NCI-H82 (cell line): ENCODE measurements around the gene DNAH10.

ENCODE experiments used
- DNase-seq: peaks from one replicate; lab custom pipeline; 2025; lab: John Stamatoyannopoulos, UW

The DNAH10 gene

DNA sequence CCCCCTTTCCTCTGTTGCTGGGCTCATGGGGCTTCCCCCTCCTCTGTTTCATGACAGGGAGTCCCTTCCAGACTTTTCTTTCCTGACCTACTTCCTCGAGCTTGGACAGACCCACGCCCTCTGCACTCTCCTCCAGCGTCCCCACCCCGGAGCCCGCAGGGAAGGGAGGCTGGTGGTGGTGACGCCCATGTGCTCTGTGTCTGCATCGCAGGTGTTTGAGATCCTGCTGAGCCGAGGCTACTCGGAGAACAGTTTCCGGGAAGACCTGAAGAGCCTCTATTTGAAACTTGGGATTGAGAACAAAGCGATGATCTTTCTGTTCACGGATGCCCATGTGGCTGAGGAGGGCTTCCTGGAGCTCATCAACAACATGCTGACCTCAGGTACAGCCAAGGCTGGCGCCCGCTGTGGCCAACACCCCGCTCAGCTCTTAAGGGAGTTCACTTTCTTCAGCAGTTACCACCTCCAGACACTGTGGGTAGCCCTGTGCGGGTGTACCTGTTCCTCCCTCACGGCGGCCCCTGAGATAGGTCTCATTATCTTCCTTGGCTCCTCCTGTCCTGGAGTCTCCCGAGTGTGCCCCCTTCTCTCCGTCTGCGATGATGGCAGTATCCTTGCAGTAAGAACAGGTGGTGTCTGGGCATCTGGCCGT lies 125.0 kb downstream of the DNAH10 start:
- DNase-seq, result no peak

DNA sequence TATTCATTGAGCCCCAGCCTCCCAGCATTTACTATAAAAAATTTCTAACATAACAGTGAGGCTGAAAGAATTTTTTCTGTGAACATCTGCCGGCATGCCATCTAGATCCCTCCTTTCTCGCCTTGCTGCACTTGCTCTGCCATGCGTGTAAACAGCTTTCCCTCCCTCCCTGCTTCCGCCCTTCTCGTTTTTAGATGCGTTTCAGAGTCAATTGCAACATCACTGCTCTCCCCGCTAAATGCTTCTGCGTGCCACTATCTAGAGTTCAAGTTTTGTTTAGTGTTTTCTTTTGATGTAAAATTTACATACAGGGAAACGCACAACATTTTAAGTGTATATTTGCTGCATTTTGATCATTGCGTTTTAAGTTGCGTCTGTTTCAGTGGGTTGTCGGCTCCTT lies 126.9 kb downstream of the DNAH10 start:
- no peak for DNase-seq

DNA sequence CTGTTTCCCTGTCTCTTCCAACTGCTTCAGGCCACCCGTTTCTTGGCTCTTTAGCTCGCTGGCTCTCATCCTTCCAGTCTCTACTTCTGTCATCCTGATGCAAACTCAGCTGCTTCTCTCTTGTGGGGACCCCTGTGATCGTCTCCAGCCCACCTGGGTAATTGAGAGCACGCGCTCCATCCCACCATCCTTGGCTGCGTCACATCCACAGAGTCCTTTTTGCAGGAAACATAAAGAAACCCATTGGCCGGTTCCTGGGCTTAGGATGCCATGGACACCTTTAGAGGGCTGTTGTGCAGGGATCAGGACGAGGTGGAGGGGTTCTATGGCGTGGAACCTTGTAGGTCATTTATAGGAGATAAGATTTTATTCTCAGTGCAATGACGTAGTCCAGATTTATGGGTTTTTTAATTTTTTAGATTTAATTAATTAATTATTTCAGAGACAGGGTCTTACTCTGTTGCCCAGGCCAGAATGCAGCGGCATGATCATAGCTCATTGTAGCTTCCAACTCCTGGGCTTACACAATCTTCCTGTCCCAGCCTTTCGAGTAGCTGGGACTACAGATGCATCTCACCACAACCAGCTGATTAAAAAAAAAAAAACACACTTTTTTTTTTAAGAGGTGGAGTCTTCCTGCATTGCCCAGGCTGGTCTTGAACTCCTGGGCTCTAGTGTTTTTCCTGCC lies 127.9 kb downstream of the DNAH10 start:
- DNase-seq, result no peak

DNA sequence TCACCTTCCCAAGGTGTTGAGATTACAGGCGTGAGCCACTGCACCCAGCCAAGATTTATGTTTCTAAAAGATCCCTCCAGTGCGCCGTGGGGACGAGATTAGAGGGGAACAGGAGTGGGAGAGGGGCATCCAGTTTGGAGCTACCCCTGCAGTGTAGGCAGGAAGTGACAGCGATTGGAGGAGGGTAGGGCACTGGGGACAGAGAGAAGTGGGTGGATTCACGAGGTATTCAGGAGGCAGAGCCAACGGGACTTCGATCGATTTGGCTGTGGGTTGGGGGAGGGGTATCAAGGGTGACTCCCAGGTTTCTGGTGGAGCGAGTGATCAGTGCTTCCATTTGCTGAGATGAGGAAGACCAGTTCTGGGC lies 128.4 kb downstream of the DNAH10 start:
- DNase-seq, result no peak

DNA sequence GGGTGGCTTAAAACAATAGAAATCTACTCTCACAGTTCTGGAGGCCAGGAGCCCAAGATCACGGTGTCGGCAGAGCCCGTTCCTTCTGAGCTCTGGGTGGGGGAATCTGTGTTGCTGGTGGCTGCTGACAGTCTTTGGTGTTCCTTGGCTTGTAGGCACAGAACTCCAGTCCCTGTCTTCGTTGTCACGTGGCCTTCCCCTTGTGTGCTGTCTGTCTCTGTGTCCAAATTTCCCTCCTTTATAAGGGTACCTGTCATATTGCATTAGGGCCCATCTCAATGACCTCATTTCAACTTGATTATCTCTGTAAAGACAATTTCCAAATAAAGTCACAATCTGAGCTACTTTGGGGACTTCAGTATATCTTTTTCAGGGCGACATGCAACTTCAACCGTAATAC lies 128.9 kb downstream of the DNAH10 start:
- DNase-seq, result no peak

DNA sequence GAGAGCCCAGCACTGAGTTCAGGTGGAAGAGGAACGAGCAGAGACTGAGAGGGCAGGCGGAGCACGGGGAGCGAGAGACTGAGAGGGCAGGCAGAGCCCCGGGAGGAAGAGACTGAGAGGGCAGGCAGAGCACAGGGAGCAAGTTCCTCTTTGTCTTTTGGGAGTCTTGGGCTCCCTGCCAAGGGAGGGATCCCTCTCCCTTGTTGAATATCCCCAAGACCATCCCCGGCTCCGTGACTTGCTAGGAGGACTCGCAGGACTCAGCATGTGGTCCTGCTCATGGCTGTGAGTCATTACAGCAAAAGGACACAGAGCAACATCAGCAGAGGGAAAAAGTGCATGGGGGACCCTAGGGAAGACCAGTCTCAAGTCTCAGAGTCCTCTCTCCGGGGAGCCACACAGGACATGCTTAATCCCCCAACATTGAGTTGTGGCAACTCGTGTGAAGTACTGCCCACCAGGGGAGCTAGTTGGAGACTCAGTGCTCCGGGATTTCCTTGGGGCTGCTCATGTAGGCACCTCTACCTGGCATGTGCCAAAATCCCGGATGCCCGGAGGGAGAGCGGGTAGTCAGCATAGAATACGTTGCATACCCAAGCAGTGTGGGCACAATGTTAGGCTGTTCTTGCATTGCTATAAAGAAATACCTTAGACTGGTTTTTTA lies 129.5 kb downstream of the DNAH10 start:
- no peak for DNase-seq

DNA sequence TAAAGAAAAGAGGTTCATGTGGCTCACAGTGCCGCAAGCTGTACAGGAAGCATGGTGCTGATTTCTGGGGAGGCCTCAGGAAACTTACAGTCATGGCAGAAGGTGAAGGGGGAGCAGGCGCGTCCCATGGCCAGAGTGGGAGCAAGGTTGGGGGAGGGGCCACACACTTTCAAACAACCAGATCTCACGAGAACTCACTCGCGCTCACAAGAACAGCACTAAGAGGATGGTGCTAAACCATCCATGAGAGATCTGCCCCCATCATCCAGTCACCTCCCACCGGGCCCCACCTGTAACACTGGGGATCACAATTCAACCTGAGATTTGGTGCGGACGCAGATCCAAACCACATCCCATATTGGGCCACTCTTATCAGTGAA lies 130.1 kb downstream of the DNAH10 start:
- DNase-seq, result no peak

DNA sequence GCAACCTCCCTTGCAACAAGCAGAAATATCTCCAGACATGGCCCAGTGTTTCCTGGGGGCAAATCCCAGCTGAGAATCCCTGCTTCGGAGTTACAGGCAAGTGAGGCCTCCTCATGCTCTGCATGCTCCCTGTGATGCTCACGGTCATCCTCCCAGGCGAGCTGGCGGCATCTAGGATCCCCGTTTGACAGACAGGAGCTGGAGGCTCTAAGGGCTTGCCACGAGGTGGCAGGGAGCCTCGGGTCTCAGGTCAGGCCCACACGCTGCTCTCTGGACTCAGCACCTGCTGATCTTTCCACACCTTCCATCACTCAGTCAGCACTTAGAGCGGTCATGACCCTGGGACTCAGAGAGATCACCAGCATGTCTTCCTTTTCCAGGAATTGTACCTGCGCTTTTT lies 130.8 kb downstream of the DNAH10 start:
- DNase-seq, result no peak

DNA sequence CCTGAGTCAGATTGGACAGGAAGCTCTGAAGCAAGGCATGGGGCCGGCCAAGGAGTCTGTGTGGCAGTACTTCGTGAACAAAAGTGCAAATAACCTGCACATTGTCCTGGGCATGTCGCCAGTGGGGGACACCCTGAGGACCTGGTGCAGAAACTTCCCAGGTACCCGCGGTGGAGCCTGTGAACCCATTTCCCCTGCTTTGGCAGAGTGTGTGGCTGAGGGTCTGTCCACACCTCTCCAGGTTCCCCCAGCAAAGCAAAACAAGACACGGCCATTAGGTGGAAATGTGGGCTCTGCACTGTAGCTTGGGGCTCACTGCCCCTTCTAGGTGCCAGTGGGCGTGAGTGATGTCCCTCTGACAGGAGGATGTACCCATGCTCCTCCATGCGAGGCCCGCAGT lies 131.2 kb downstream of the DNAH10 start:
- DNase-seq, result no peak

DNA sequence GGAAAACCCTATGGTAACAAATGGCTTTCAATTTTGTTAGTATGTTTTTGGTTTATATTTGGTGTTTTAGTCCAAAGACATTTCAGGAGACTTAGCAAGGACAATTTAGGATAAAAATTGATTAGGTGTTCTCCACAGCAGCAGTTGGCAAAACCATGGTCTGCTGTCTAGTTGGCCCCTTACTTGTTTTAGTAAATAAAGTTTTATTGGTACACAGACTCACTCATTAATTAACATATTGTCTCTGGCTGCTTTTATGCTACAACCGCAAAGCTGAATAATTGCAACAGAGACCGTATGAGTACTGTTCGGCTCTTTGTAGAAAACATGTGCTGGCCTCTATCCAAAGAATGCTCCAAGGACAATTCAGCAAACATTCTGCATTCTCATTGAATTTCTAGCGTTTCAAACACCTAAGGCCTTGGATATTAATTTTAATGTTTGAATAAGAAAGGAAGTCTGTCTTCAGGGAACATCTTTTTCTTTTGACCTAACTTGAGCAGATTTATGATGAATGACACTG lies 132.8 kb downstream of the DNAH10 start:
- DNase-seq, result no peak

DNA sequence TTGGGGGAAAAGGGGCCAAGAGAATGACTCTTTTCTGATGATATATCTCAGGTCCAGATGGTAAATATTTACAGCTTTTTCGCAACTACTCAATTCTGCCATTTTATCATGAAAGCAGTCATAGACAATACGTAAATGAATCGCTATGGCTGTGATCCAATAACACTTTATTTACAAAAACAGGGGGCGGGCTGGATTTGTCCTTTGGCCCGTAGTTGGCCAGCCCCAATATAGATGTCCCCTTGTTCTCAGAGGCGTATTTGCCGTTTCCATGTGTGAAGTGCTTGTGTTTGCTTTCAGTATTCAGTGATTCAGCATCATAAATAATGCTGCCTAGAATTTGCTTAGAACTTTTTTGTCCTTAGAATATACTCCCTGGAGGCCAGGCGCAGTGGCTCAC lies 133.3 kb downstream of the DNAH10 start:
- DNase-seq, result no peak

DNA sequence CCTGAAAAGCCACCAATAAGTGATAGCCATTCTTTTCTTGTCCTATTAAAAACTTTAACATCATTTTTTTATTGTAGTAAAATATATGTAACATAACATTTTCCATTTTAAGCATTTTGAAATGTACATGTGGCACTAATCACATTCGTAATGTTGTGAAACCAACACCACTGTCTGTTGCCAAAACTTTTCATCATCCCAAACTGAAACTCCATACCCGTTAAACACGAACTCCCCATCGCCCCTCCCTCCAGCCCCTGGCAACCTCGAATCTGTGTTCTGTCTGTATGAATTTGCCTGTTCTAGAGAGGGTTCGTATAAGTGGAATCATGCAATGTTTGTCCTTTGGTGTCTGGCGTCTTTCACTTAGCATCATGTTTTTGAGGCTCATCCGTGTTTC lies 134.7 kb downstream of the DNAH10 start:
- no peak for DNase-seq

DNA sequence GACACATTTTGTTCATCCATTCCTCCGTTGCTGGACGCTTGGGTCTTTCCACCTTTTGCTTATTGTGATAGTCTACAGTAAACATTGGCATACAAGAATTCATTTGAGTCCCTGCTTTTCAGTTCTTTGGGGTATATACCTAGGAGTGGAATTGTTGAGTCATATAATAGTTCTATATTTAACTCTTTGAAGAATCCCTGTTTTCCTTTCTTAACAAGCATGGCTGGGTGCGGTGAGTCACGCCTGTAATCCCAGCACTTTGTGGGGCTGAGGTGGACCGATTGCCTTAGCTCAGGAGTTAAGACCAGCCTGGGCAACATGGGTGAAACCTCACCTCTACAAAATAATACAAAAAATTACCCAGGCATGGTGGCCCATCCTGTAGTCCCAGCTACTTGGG lies 135.1 kb downstream of the DNAH10 start:
- no peak for DNase-seq

DNA sequence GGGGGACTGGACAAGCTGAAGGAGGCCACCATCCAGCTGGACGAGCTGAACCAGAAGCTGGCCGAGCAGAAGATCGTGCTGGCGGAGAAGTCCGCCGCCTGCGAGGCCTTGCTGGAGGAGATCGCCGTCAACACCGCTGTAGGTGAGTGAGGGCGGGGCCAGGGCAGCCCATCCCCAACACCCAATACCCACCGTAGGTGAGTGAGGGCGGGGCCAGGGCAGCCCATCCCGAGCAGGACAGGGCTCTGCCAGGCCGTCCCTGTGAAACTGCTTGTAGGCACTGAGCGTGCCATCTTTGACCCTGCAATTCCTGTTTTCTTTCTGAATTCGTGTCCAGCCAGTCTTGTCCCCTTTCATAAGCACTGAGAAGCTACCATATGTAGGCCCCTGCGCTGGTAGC lies 136.6 kb downstream of the DNAH10 start:
- DNase-seq, result no peak

DNA sequence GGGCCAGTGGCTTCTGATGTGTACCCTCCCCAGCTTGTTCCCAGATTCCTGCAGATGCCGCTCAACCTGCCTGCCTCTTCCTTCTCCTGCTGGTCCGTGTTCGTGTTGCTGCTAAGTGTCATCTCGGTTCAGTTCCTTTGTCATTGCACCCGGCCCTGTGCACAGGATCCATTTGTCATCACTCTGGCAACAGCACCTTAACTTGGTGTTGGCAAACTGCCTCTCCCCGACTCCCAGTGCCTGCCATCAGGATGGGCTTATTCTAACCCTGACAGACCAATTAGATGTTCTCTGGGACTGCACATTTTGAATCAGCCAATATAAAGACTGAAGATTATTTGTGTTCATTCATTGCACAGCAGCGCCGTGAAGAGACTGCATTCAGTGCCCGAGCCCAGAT lies 137.3 kb downstream of the DNAH10 start:
- DNase-seq, result no peak

DNA sequence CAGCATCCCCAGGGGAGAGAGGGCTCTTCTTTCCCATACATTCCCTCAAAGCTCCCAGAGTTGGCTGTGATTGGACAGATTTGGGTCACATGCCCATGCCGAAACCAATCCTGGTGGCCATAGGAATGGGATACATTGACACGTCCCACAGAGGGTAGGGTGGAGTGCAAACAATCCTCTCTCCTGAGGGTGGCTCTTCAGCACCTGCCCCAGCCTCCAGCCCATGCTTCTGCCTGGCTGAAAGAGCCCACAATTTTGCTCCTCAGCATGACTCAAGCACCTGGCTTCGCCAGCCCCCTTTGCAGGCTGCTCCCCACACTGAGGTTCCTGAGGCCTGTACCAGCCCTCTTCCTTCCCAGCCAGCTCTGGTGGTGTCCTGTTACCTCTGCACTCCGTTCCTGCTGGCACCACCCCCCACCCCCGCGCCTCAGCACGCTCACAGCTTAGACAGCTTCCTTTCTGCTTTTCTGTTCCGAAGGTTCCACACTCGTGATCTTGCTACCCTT lies 138.8 kb downstream of the DNAH10 start:
- peak; percentile 49 for DNase-seq

DNA sequence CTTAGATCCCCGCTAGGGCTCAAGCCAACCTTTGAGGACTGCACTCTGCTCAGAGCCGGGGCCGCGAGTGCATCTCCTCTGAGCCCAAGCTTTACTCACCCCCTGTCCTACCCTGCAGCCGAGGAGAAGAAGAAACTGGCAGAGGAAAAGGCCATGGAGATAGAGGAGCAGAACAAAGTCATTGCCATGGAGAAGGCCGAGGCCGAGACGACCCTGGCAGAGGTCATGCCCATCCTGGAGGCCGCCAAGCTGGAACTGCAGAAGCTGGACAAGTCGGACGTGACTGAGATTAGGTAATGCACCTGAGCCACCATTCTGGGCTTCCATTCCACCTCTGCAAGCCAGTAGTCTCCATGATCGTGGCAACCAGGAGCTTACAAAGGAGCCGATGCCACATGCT lies 140.7 kb downstream of the DNAH10 start:
- DNase-seq, result no peak

DNA sequence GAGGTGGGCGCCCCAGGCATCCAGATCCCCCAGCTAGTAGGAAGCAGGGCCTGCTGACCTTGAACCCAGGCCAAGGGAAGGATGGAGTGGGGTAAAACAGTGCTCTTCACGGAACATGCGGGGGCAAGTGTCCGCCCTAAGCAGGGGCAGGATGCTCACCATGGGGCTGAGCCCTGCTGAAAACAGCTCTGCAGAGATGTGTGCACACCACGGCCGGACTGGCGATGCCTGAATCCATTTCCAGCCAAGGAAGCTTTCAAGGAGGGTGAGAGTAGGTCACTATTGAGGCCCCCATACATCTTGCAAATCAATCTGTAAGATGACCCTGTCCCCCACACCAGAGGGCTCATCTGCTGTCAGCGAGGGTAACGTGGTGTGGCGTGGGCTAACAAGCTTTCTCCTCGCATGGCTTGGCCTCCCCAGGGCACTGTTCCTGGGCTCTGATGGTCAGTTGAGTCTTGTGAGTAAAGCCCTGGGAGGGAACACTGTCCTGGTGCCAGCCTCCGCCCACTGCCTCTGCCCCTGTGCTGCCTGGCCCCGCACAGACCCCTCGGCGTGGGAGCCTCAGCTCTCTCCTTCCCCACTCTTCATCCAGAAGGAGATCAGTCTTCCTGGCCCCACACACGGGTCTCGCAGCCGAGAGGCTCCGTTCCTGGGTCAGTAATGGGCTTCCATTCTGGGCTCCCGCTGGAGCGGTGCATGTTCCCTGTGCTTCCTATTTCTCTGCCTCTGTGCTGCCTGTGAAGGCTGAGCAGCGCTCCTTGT lies 141.4 kb downstream of the DNAH10 start:
- DNase-seq, result no peak

DNA sequence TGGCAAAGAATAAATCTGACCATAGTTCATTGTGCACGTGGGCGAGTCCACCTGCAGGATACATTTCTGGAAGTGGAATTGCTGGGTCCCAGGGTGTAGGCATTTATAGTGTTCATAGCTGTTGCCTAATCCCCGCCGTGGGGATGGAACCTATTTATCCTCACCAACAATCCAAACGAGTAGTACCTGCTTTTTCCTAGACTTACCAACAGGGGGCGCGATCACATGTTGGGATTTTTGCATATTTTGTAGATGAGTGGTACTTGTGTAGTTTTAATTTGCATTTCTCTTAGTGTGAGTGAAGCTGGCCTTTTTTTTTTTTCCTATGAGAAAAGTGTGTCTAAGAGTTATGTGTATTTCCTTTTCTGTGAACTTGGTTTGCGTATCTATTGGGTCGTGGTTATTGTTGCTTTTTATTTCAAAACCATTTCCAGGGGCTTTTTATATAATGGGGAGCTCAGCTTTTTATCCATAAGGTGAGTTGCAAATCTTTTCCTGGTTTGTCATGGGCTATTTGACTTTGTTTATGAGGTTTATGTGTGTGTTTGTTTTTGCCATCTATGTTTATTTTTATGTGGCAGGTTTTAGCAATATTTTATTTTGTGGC lies 143.3 kb downstream of the DNAH10 start:
- peak; percentile 77 for DNase-seq

DNA sequence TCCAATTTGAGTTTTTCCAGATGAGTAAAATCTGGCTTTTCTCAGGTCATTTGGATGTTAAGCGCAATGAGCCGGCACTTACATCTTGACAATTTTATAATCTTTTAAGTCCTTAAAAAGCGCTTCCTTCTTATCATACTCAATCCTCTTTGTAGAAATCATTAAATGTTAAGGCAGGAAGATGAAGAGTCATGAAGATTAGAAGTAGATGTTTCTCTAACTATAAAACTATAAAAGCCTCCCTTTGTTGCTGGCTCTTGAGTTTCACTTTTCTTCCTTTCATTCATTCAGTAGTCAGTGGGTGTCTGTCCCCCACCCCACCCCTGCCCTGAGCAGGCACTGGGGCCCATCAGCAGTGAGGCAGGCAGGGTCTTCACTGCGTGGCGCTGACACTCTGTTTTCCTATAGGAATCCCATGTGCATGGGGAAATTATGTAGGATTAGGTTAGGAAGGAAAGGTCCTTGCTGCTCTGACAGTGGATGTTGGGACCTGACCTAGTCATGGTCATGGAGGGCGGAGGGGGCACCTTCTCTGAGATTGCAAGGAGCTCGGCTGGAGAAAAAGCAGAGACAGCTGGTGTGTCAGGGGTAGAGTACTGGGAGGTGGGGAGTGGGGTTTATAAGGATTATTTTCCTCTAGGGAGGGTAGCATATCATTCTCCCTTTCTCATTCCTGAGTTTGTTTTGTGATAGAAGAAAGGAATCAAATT lies 144.8 kb downstream of the DNAH10 start:
- peak; percentile 90 for DNase-seq

DNA sequence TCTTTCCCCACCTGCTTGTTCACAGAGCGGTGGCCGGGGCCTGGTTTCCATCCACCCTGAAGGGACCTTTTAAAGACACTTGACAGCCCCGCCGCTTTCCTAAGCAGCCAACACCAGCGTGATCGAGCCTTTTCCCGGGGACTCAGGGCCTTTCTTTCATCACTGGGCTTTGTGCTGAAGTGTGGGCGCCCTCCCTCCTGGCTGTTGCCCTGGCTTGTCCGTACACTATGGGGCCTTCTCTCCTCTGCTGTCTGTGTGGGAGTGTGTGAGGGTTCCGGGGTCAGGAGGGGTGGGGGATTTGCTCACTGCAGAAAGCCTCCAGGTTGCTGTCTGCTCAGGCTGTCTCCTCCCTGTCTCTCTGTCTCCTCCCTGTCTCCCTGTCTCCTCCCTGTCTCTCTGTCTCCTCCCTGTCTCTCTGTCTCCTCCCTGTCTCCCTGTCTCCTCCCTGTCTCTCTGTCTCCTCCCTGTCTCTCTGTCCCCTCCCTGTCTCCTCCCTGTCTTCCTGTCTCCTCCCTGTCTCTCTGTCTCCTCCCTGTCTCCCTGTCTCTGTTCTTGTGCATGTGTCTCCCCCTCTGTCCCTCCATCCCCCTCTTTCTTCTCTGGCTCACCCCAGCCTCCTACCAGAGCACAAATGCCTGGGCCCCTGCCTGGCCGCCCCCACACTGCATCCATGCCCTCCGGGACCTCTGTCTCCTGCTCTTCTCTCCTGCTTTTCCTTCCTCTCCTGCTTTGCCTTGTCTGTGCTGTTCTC lies 145.8 kb downstream of the DNAH10 start:
- DNase-seq, result peak; percentile 36
